Measurements from ENCODE around the gene DDX53. TPM values are rescaled to one million over a fixed set of nuclear protein-coding genes. Genes with fewer than 3 reads are reported as not detected.

Gene DDX53
- not detected for total RNA-seq
- total RNA-seq = 0 reads per million in 2 donors

GRCh38 chrX:22999696-23000223 is at the start of gene DDX53:
Gene DDX53 (plus strand): TSS chrX:22999960. CDS start chrX:23000058, 98 bp downstream.
- H3K4me3 Mint-ChIP-seq = no peak within 1 kb of the TSS
- H3K4me1 Mint-ChIP-seq = no peaks in the 10 kb centered on the region
- H3K36me3 Mint-ChIP-seq (ENCODE audit: low read depth) = no peaks in the 10 kb centered on the region
- DNase-seq = no peak
- ATAC-seq = no peak
- H3K27ac Mint-ChIP-seq = no peak within 1 kb of the TSS
- no peaks in the 10 kb centered on the region for H3K27me3 Mint-ChIP-seq
- H3K9me3 ChIP-seq (ENCODE audit: control insufficient read depth, low read length, poor library complexity, severe bottlenecking) = no peaks in the 10 kb centered on the region

- no peaks in the 10 kb centered on the region for H3K27me3 Mint-ChIP-seq
- H3K4me3 Mint-ChIP-seq = no peak overlapping the region
- no peaks in the 10 kb centered on the region for H3K36me3 Mint-ChIP-seq (ENCODE audit: low read depth)
- ATAC-seq = no peak
- H3K4me1 Mint-ChIP-seq = no peaks in the 10 kb centered on the region
- no peaks in the 10 kb centered on the region for H3K9me3 ChIP-seq (ENCODE audit: control insufficient read depth, low read length, poor library complexity, severe bottlenecking)
- no peak overlapping the region for H3K27ac Mint-ChIP-seq
- no peak for DNase-seq
Observed at GRCh38 chrX:22950269-22951266, 49.2 kb upstream of the DDX53 start.

GRCh38 chrX:22952010-22952409 is 47.8 kb upstream of the DDX53 start:
- H3K4me1 Mint-ChIP-seq = no peaks in the 10 kb centered on the region
- no peak overlapping the region for H3K4me3 Mint-ChIP-seq
- H3K27me3 Mint-ChIP-seq = no peaks in the 10 kb centered on the region
- no peak for ATAC-seq
- H3K36me3 Mint-ChIP-seq (ENCODE audit: low read depth) = no peaks in the 10 kb centered on the region
- no peak for DNase-seq
- H3K9me3 ChIP-seq (ENCODE audit: control insufficient read depth, low read length, poor library complexity, severe bottlenecking) = no peaks in the 10 kb centered on the region
- no peak overlapping the region for H3K27ac Mint-ChIP-seq

- no peaks in the 10 kb centered on the region for H3K4me1 Mint-ChIP-seq
- H3K9me3 ChIP-seq (ENCODE audit: control insufficient read depth, low read length, poor library complexity, severe bottlenecking) = no peaks in the 10 kb centered on the region
- H3K27ac Mint-ChIP-seq = no peak overlapping the region
- no peaks in the 10 kb centered on the region for H3K36me3 Mint-ChIP-seq (ENCODE audit: low read depth)
- no peak overlapping the region for H3K4me3 Mint-ChIP-seq
- H3K27me3 Mint-ChIP-seq = no peaks in the 10 kb centered on the region
- ATAC-seq (no peak), DNase-seq (no peak)
Observed at GRCh38 chrX:22958250-22958649, 41.5 kb upstream of the DDX53 start.

- DNase-seq = no peak
- no peaks in the 10 kb centered on the region for H3K4me1 Mint-ChIP-seq
- H3K9me3 ChIP-seq (ENCODE audit: control insufficient read depth, low read length, poor library complexity, severe bottlenecking) = no peaks in the 10 kb centered on the region
- H3K27ac Mint-ChIP-seq = no peak overlapping the region
- no peaks in the 10 kb centered on the region for H3K36me3 Mint-ChIP-seq (ENCODE audit: low read depth)
- no peaks in the 10 kb centered on the region for H3K27me3 Mint-ChIP-seq
- H3K4me3 Mint-ChIP-seq = no peak overlapping the region
- ATAC-seq = no peak
Observed at GRCh38 chrX:22959204-22959920, 40.4 kb upstream of the DDX53 start.

GRCh38 chrX:22963196-22963595 is 36.6 kb upstream of the DDX53 start:
- no peaks in the 10 kb centered on the region for H3K27me3 Mint-ChIP-seq
- no peaks in the 10 kb centered on the region for H3K4me1 Mint-ChIP-seq
- no peaks in the 10 kb centered on the region for H3K36me3 Mint-ChIP-seq (ENCODE audit: low read depth)
- no peak for DNase-seq
- no peak overlapping the region for H3K27ac Mint-ChIP-seq
- ATAC-seq = no peak
- no peak overlapping the region for H3K4me3 Mint-ChIP-seq
- no peaks in the 10 kb centered on the region for H3K9me3 ChIP-seq (ENCODE audit: control insufficient read depth, low read length, poor library complexity, severe bottlenecking)

GRCh38 chrX:22968494-22968893 is 31.3 kb upstream of the DDX53 start:
- DNase-seq (no peak), ATAC-seq (no peak)
- Mint-ChIP-seq H3K27ac (no peak overlapping the region), H3K4me3 (no peak overlapping the region), H3K36me3 (ENCODE audit: low read depth) (no peaks in the 10 kb centered on the region), H3K4me1 (no peaks in the 10 kb centered on the region), H3K27me3 (no peaks in the 10 kb centered on the region)
- no peaks in the 10 kb centered on the region for H3K9me3 ChIP-seq (ENCODE audit: control insufficient read depth, low read length, poor library complexity, severe bottlenecking)

- H3K4me1 Mint-ChIP-seq = no peaks in the 10 kb centered on the region
- no peaks in the 10 kb centered on the region for H3K9me3 ChIP-seq (ENCODE audit: control insufficient read depth, low read length, poor library complexity, severe bottlenecking)
- no peaks in the 10 kb centered on the region for H3K36me3 Mint-ChIP-seq (ENCODE audit: low read depth)
- DNase-seq (no peak), ATAC-seq (no peak)
- H3K27ac Mint-ChIP-seq = no peak overlapping the region
- H3K27me3 Mint-ChIP-seq = no peaks in the 10 kb centered on the region
- no peak overlapping the region for H3K4me3 Mint-ChIP-seq
Observed at GRCh38 chrX:22969411-22969810, 30.3 kb upstream of the DDX53 start.

GRCh38 chrX:22970861-22971260 is 28.9 kb upstream of the DDX53 start:
- DNase-seq (no peak), ATAC-seq (no peak)
- Mint-ChIP-seq H3K36me3 (ENCODE audit: low read depth) (no peaks in the 10 kb centered on the region), H3K27me3 (no peaks in the 10 kb centered on the region), H3K4me1 (no peaks in the 10 kb centered on the region), H3K4me3 (no peak overlapping the region), H3K27ac (no peak overlapping the region)
- no peaks in the 10 kb centered on the region for H3K9me3 ChIP-seq (ENCODE audit: control insufficient read depth, low read length, poor library complexity, severe bottlenecking)

- ATAC-seq (no peak), DNase-seq (no peak)
- Mint-ChIP-seq H3K36me3 (ENCODE audit: low read depth) (no peaks in the 10 kb centered on the region), H3K4me3 (no peak overlapping the region), H3K27me3 (no peaks in the 10 kb centered on the region), H3K27ac (no peak overlapping the region), H3K4me1 (no peaks in the 10 kb centered on the region)
- H3K9me3 ChIP-seq (ENCODE audit: control insufficient read depth, low read length, poor library complexity, severe bottlenecking) = no peaks in the 10 kb centered on the region
Observed at GRCh38 chrX:22974616-22975015, 25.1 kb upstream of the DDX53 start.

- Mint-ChIP-seq H3K4me1 (no peaks in the 10 kb centered on the region), H3K36me3 (ENCODE audit: low read depth) (no peaks in the 10 kb centered on the region), H3K27ac (no peak overlapping the region), H3K4me3 (no peak overlapping the region), H3K27me3 (no peaks in the 10 kb centered on the region)
- no peak for DNase-seq
- H3K9me3 ChIP-seq (ENCODE audit: control insufficient read depth, low read length, poor library complexity, severe bottlenecking) = no peaks in the 10 kb centered on the region
- ATAC-seq = no peak
Observed at GRCh38 chrX:22975786-22976185, 24.0 kb upstream of the DDX53 start.

- ATAC-seq (no peak), DNase-seq (no peak)
- Mint-ChIP-seq H3K4me3 (no peak overlapping the region), H3K4me1 (no peaks in the 10 kb centered on the region), H3K27ac (no peak overlapping the region), H3K27me3 (no peaks in the 10 kb centered on the region), H3K36me3 (ENCODE audit: low read depth) (no peaks in the 10 kb centered on the region)
- H3K9me3 ChIP-seq (ENCODE audit: control insufficient read depth, low read length, poor library complexity, severe bottlenecking) = no peaks in the 10 kb centered on the region
Observed at GRCh38 chrX:22985958-22986357, 13.8 kb upstream of the DDX53 start.

GRCh38 chrX:22987452-22987851 is 12.3 kb upstream of the DDX53 start:
- Mint-ChIP-seq H3K4me1 (no peaks in the 10 kb centered on the region), H3K4me3 (no peak overlapping the region), H3K36me3 (ENCODE audit: low read depth) (no peaks in the 10 kb centered on the region), H3K27me3 (no peaks in the 10 kb centered on the region), H3K27ac (no peak overlapping the region)
- ATAC-seq (no peak), DNase-seq (no peak)
- no peaks in the 10 kb centered on the region for H3K9me3 ChIP-seq (ENCODE audit: control insufficient read depth, low read length, poor library complexity, severe bottlenecking)

Measured in T-helper 17 cell (primary cell).